HFF-Myc (cell line): ENCODE data around the gene AMIGO1.

ENCODE experiments used
- DNase-seq: peaks from one replicate; pipeline ENCODE4 v3.0.0-alpha.2; 2011; ENCODE audit warnings: low read depth; ENCODE audit errors: extremely low read depth
- H3K4me3 ChIP-seq: replicated peaks from 2 replicates; pipeline ENCODE4 v1.5.1; 2011; ENCODE audit warnings: low read depth, mild to moderate bottlenecking, control low read depth, low read length
- TF ChIP-seq, protein P1 (sequence below): IDR thresholded peaks from 2 replicates; pipeline ENCODE4 v1.5.1; 2012; ENCODE audit warnings: mild to moderate bottlenecking, low read depth, low read length, control low read depth; ENCODE audit errors: missing control alignments

AMIGO1 gene

DNA sequence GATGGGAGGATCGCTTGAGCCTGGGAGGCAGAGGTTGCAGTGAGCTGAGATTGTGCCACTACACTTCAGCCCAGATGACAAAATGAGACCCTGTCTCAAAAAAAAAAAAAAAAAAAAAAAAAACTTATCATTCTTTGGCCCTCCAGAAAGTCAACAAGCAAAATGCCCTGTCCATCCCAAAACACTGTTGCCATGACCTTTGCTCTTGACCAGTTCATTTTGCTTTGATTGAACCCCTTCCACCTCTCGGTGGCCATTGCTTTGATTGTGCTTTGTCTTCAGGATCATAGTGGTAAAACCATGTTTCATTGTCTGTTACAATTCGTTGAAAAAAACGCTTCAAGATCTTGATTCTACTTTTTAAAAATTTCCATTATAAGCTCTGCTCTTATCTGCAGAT lies 51.7 kb downstream of the AMIGO1 start:
- no peak for DNase-seq
- TF ChIP-seq, protein P1, sequence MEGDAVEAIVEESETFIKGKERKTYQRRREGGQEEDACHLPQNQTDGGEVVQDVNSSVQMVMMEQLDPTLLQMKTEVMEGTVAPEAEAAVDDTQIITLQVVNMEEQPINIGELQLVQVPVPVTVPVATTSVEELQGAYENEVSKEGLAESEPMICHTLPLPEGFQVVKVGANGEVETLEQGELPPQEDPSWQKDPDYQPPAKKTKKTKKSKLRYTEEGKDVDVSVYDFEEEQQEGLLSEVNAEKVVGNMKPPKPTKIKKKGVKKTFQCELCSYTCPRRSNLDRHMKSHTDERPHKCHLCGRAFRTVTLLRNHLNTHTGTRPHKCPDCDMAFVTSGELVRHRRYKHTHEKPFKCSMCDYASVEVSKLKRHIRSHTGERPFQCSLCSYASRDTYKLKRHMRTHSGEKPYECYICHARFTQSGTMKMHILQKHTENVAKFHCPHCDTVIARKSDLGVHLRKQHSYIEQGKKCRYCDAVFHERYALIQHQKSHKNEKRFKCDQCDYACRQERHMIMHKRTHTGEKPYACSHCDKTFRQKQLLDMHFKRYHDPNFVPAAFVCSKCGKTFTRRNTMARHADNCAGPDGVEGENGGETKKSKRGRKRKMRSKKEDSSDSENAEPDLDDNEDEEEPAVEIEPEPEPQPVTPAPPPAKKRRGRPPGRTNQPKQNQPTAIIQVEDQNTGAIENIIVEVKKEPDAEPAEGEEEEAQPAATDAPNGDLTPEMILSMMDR, result no peak
- H3K4me3 ChIP-seq, result no peak overlapping the region

DNA sequence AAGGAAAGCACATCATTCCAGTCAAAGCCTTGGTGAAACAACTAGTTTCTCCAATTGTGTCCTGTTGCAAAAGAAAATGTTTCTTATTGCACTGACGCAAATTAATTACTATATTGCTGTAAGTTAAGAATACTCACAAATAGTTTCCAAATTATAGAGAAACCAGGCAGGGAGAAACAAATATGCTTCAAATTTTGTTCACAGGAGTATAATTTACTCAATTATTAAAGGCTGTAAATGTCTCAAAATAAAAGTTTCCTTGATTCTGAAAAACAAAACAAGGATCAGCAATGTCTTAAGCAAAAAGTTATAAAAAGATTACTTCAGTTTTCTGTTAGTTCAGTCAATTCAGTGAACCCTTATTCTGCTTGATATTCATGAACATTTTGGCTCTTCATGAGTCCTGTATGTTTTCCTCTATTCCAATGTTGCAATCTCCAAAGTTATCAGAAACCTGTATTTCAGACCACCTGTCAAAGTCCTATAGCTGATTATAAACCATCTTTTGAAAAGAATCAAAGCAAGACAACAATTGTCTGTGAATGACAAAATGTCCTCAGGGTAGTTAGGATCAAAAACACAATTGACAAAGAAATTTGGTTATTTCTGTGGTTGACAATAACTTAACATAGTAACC lies 54.9 kb downstream of the AMIGO1 start:
- TF ChIP-seq, protein P1, result no peak
- no peak for DNase-seq
- H3K4me3 ChIP-seq, result no peak overlapping the region
